Natural killer cell (primary cell): Measurements from ENCODE around the gene CACYBP. TPM values are rescaled to one million over a fixed set of nuclear protein-coding genes. Genes with fewer than 3 reads are reported as not detected.
A peak's percentile ranks its signal among the peaks of the same experiment; 100 is the strongest.

Source experiments
- ATAC-seq, 3 donors: fragments of 150-1000 bp in 2 of 3; fragments of 200-7000 bp in 1 of 3; cut with Tn5 transposase; 1 replicate in 1 of 3; 2 replicates in 2 of 3; pipeline ENCODE4 v1.10.0; 2021; ENCODE audit warnings: mild to moderate bottlenecking in 2 of 3, moderate library complexity in 2 of 3
- DNase-seq, 2 donors: peaks; one replicate each; pipeline versions ENCODE4 v3.0.0 to v3.0.0-alpha.2; 2013 to 2021; ENCODE audit warnings: mixed read lengths in 1 of 2
- H3K27ac ChIP-seq: one replicate; pipeline ENCODE4 v1.5.1; 2013; ENCODE audit warnings: mild to moderate bottlenecking, low read length
- H3K27me3 ChIP-seq: one replicate; pipeline ENCODE4 v1.6.1; 2013; ENCODE audit warnings: low read length; ENCODE audit not compliant: control insufficient read depth, insufficient read depth
- H3K36me3 ChIP-seq: one replicate; pipeline ENCODE4 v1.6.1; 2013; ENCODE audit warnings: low read length; ENCODE audit not compliant: control insufficient read depth, insufficient read depth
- H3K4me1 ChIP-seq: one replicate; pipeline ENCODE4 v1.6.1; 2013; ENCODE audit warnings: low read length; ENCODE audit not compliant: control insufficient read depth, insufficient read depth
- H3K4me3 ChIP-seq: one replicate; pipeline ENCODE4 v1.5.1; 2013; ENCODE audit warnings: low read length
- H3K9me3 ChIP-seq: one replicate; pipeline ENCODE4 v1.6.1; 2013; ENCODE audit warnings: low read length; ENCODE audit not compliant: control insufficient read depth, insufficient read depth
- H3K27ac Mint-ChIP-seq, 2 donors: one replicate each; pipeline ENCODE4 v1.8.0; 2022; ENCODE audit warnings: mild to moderate bottlenecking in 2 of 2, mixed read lengths in 2 of 2, moderate library complexity in 1 of 2
- H3K27me3 Mint-ChIP-seq, 2 donors: one replicate each; pipeline ENCODE4 v1.8.0; 2022; ENCODE audit warnings: low read depth in 2 of 2, mixed read lengths in 2 of 2
- H3K36me3 Mint-ChIP-seq: one replicate; pipeline ENCODE4 v1.8.0; 2022; ENCODE audit warnings: mixed read lengths
- H3K4me1 Mint-ChIP-seq, 2 donors: one replicate each; pipeline ENCODE4 v1.8.0; 2022; ENCODE audit warnings: mixed read lengths in 2 of 2
- H3K4me3 Mint-ChIP-seq: one replicate; pipeline ENCODE4 v1.8.0; 2022; ENCODE audit warnings: mild to moderate bottlenecking, moderate library complexity, mixed read lengths
- H3K9me3 Mint-ChIP-seq, 2 donors: one replicate each; pipeline ENCODE4 v1.8.0; 2022; ENCODE audit warnings: mixed read lengths in 2 of 2
- CTCF ChIP-seq: fragments of 200-600 bp; IDR thresholded peaks from one replicate; pipeline ENCODE4 v1.8.0; 2022; ENCODE audit warnings: antibody characterized with exemption
- WGBS: methylation state at CpG from one replicate; pipeline ENCODE4 v1.1.7; 2013; ENCODE audit warnings: missing lambda C conversion rate; ENCODE audit not compliant: insufficient coverage; 5-methylcytosine and 5-hydroxymethylcytosine counted together
- intact Hi-C: fragments of 100-400 bp; cut with micrococcal nuclease; formaldehyde crosslinking; loops from one replicate; pipeline ENCODE4 v1.14.2; 2022
- total RNA-seq, 4 donors: library from RNA; stranded (reverse); fragments of 120-200 nt in 1 of 4; gene quantifications; one replicate each; pipeline versions ENCODE4 v1.2.3 to v1.2.4, GENCODE V29; 2013 to 2022

Gene CACYBP
- total RNA-seq, 3 donors from 2014 or later (not counting 1 experiment from before 2014, with no cell fraction given): 43.8 to 55.4 (median 51.9) TPM

GRCh38 chr1:174975764-174976163 lies 24.0 kb upstream of the CACYBP start:
- WGBS: 93% methylated on average over 1 of the region's 1 CpG
- no peaks in the 10 kb centered on the region for H3K9me3 Mint-ChIP-seq
- peaks cover 10% of the 10 kb centered on the region for H3K4me1 ChIP-seq
- H3K27me3 Mint-ChIP-seq: no peaks in the 10 kb centered on the region
- H3K27ac Mint-ChIP-seq: peak overlapping the region; percentile 5 to 33
- H3K36me3 Mint-ChIP-seq: peaks cover 17% of the 10 kb centered on the region
- peaks cover 27 to 29% of the 10 kb centered on the region in 2 donors for H3K4me1 Mint-ChIP-seq
- H3K4me3 ChIP-seq: no peak overlapping the region
- no peak overlapping the region for H3K4me3 Mint-ChIP-seq
- H3K27ac ChIP-seq: no peak overlapping the region
- no peak for DNase-seq
- no peaks in the 10 kb centered on the region for H3K27me3 ChIP-seq
- ATAC-seq: no peak
- intact Hi-C loops: no loop called here
- H3K9me3 ChIP-seq: no peaks in the 10 kb centered on the region
- TF ChIP-seq CTCF: no peak
- peaks cover 48% of the 10 kb centered on the region for H3K36me3 ChIP-seq

GRCh38 chr1:174976436-174977108 lies 23.2 kb upstream of the CACYBP start:
- no peak overlapping the region for H3K27ac ChIP-seq
- no peak for TF ChIP-seq CTCF

GRCh38 chr1:174982971-174983689 lies 16.6 kb upstream of the CACYBP start:
- H3K27me3 Mint-ChIP-seq: no peaks in the 10 kb centered on the region
- H3K4me3 ChIP-seq: no peak overlapping the region
- H3K9me3 Mint-ChIP-seq: no peaks in the 10 kb centered on the region
- peaks cover 2% of the 10 kb centered on the region for H3K9me3 ChIP-seq
- no peak overlapping the region for H3K27ac ChIP-seq
- H3K4me1 ChIP-seq: peaks cover 3% of the 10 kb centered on the region
- no peak overlapping the region for H3K4me3 Mint-ChIP-seq
- H3K36me3 Mint-ChIP-seq: peaks cover 2% of the 10 kb centered on the region
- intact Hi-C loops: loop anchor here (1.0 to 10.0 kb wide), 2 partner anchors 213 to 718 kb away; no protein-coding TSS in a partner anchor
- peak; percentile 78 for TF ChIP-seq CTCF
- DNase-seq (peak in 1 of 2 donors; percentile 82), ATAC-seq (peak; percentile 37 to 62 (median 41))
- peaks cover 52% of the 10 kb centered on the region for H3K36me3 ChIP-seq
- H3K27me3 ChIP-seq: no peaks in the 10 kb centered on the region
- peaks cover 9 to 14% of the 10 kb centered on the region in 2 donors for H3K4me1 Mint-ChIP-seq
- peak overlapping the region; percentile 53 to 58 for H3K27ac Mint-ChIP-seq

More at GRCh38 chr1:174976436-174977108, 23.2 kb upstream of the CACYBP start:
- intact Hi-C loops: no loop called here
- Mint-ChIP-seq H3K4me3 (no peak overlapping the region), H3K27me3 (no peaks in the 10 kb centered on the region), H3K9me3 (no peaks in the 10 kb centered on the region), H3K4me1 (peaks cover 22 to 25% of the 10 kb centered on the region in 2 donors), H3K36me3 (peaks cover 17% of the 10 kb centered on the region), H3K27ac (no peak overlapping the region)
- no peak for ATAC-seq
- Histone ChIP-seq H3K4me3 (no peak overlapping the region), H3K9me3 (no peaks in the 10 kb centered on the region), H3K36me3 (peaks cover 53% of the 10 kb centered on the region), H3K27me3 (no peaks in the 10 kb centered on the region), H3K4me1 (peaks cover 5% of the 10 kb centered on the region)
- DNase-seq: no peak
- 93% methylated on average over 3 of the region's 4 CpGs for WGBS
